SK-N-SH treated with all-trans-retinoic acid at 6 μM for 48 hours (cell line): ENCODE data around the gene ENTR1.

ENCODE experiments used
- CREB5 ChIP-seq: fragments of 250-450 bp; sonication (Bioruptor Pico); IDR thresholded peaks from 2 replicates; pipeline ENCODE4 v1.5.1; 2020; ENCODE audit warnings: low read depth, mild to moderate bottlenecking, moderate library complexity
- CSRNP3 ChIP-seq: fragments of 250-450 bp; sonication (Bioruptor Pico); IDR thresholded peaks from 2 replicates; pipeline ENCODE4 v1.5.1; 2021; ENCODE audit warnings: mild to moderate bottlenecking, moderate library complexity
- ISL1 ChIP-seq: fragments of 250-450 bp; sonication (Bioruptor Pico); IDR thresholded peaks from 2 replicates; pipeline ENCODE4 v2.1.2; 2022; ENCODE audit warnings: mild to moderate bottlenecking, moderate library complexity
- OSR1 ChIP-seq: fragments of 250-450 bp; sonication (Bioruptor Pico); IDR thresholded peaks from 2 replicates; pipeline ENCODE4 v1.8.0; 2022; ENCODE audit warnings: moderate library complexity, mild to moderate bottlenecking, inconsistent platforms
- PATZ1 ChIP-seq: fragments of 250-450 bp; sonication (Bioruptor Pico); IDR thresholded peaks from 2 replicates; pipeline ENCODE4 v1.8.0; 2020; ENCODE audit warnings: mild to moderate bottlenecking, moderate library complexity, borderline replicate concordance
- POU6F1 ChIP-seq: fragments of 250-450 bp; sonication (Bioruptor Pico); IDR thresholded peaks from 2 replicates; pipeline ENCODE4 v1.8.0; 2021; ENCODE audit warnings: low read depth, mild to moderate bottlenecking, moderate library complexity, borderline replicate concordance
- PPARA ChIP-seq: fragments of 250-450 bp; sonication (Bioruptor Pico); IDR thresholded peaks from 2 replicates; pipeline ENCODE4 v1.5.0; 2020; ENCODE audit warnings: mild to moderate bottlenecking, borderline replicate concordance
- RARB ChIP-seq: fragments of 250-450 bp; sonication (Bioruptor Pico); IDR thresholded peaks from 2 replicates; pipeline ENCODE4 v1.8.0; 2021; ENCODE audit warnings: mild to moderate bottlenecking, moderate library complexity
- ZC3H10 ChIP-seq: fragments of 250-450 bp; sonication (Bioruptor Pico); IDR thresholded peaks from 2 replicates; pipeline ENCODE4 v1.5.1; 2021; ENCODE audit warnings: mild to moderate bottlenecking, moderate library complexity
- ZFP3 ChIP-seq: fragments of 250-450 bp; sonication (Bioruptor Pico); IDR thresholded peaks from 2 replicates; pipeline ENCODE4 v1.5.0; 2020; ENCODE audit warnings: mild to moderate bottlenecking, moderate library complexity
- ZNF565 ChIP-seq: fragments of 450-650 bp; formaldehyde crosslinking; conservative IDR thresholded peaks from 2 replicates; pipeline ENCODE4 v1.5.0; 2020; ENCODE audit warnings: low read depth, mild to moderate bottlenecking, moderate library complexity
- ZNF70 ChIP-seq: fragments of 450-650 bp; formaldehyde crosslinking; IDR thresholded peaks from 2 replicates; pipeline ENCODE4 v1.5.0; 2020; ENCODE audit warnings: mild to moderate bottlenecking, moderate library complexity

- TF ChIP-seq ISL1 (CRISPR knock-in tag), result no peak
- TF ChIP-seq CREB5 (CRISPR knock-in tag), result no peak
- TF ChIP-seq ZC3H10 (CRISPR knock-in tag), result no peak
- no peak for TF ChIP-seq PATZ1
- TF ChIP-seq CSRNP3 (CRISPR knock-in tag), result no peak
- TF ChIP-seq ZFP3 (CRISPR knock-in tag), result no peak
- TF ChIP-seq RARB (CRISPR knock-in tag), result no peak
- no peak for TF ChIP-seq OSR1 (CRISPR knock-in tag)
- TF ChIP-seq ZNF70 (CRISPR knock-in tag), result no peak
- no peak for TF ChIP-seq PPARA (CRISPR knock-in tag)
- no peak for TF ChIP-seq POU6F1
- TF ChIP-seq ZNF565, result no peak
Observed at GRCh38 chr9:136378170-136379002, 32.0 kb downstream of the ENTR1 start.
